ENCODE data around the gene AGR2.

The AGR2 gene

DNA sequence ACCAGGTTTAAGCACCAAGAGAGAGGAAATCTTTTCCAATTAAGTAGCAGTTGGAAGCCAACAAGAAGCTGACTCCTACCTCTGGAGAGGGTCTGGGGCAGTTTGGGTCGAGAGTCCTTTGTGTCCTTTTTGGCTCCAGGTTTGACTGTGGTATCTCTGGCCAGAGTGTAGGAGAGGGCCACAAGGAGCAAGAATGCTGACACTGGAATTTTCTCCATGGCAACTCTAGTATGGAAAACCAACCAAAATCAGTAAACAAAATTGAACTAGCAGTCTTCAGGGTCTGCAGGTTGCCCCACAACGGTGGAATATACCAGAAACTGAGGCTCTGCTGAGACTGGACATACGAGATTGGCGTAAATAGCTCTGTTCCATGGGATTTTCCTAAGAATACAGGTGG, 3.2 kb downstream of the AGR2 start:
- CTCF ChIA-PET, result interaction anchor here (0.7 to 3.8 kb wide), 8 partner anchors 21 to 1711 kb away, joined by 3 to 32 read pairs (median 4); no protein-coding TSS in a partner anchor

DNA sequence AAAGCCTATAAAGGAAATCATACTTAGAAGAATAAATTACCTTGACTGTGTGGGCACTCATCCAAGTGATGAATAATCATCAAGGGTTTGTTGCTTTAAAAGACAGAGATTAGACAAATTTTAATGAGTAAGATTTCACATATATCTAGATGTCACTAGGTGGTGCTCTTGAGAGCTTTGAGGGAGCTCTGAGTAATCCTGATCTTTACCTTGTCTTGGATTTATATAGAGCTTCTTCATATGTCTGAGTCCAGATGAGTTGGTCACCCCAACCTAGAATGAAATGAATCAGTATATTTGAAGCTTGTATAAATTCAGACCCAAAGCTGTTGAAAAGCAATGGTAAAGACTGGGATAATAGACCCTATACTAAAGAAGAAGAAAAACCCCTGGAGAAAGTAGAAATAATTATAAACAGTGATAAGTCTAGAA, 3.7 kb downstream of the AGR2 start:
- no peaks in the 10 kb centered on the region for H3K9me3 Mint-ChIP-seq
- H3K4me3 Mint-ChIP-seq, result no peak overlapping the region
- no peak for DNase-seq
- no peak overlapping the region for H3K27ac Mint-ChIP-seq
- H3K27me3 Mint-ChIP-seq, result no peaks in the 10 kb centered on the region
- no peaks in the 10 kb centered on the region for H3K36me3 Mint-ChIP-seq
- H3K4me1 Mint-ChIP-seq, result no peaks in the 10 kb centered on the region
- CTCF ChIA-PET, result interaction anchor here (0.7 to 3.8 kb wide), 8 partner anchors 20 to 1712 kb away, joined by 3 to 32 read pairs (median 4); no protein-coding TSS in a partner anchor

More for the DNA sequence above, 3.2 kb downstream of the AGR2 start:
- Mint-ChIP-seq H3K4me3 (no peak overlapping the region), H3K4me1 (no peaks in the 10 kb centered on the region), H3K36me3 (no peaks in the 10 kb centered on the region), H3K9me3 (no peaks in the 10 kb centered on the region), H3K27me3 (no peaks in the 10 kb centered on the region), H3K27ac (no peak overlapping the region)
- no peak for DNase-seq

DNA sequence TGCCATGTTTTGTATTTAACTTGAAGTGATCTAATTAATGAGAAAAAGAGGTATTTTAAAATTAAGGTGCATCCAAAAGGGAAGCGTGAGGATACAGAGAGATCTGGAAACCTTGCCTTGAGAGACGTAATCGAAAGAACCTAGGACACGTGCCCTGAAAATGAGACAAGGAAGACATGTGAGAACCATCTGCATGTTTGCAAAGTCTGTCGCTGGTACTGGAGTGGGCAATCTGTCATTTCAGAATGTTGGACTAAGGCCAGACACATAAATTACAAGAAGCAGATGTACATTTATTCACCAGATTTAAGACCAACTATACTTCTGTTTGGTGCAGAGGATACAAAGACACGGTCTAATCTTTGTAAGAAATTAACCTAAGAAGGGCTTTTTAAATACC, 9.2 kb downstream of the AGR2 start:
- Mint-ChIP-seq H3K36me3 (no peaks in the 10 kb centered on the region), H3K27me3 (peaks cover 3% of the 10 kb centered on the region), H3K9me3 (no peaks in the 10 kb centered on the region), H3K4me1 (no peaks in the 10 kb centered on the region), H3K4me3 (no peak overlapping the region), H3K27ac (no peak overlapping the region)
- DNase-seq, result no peak
- CTCF ChIA-PET, result no interaction called here

DNA sequence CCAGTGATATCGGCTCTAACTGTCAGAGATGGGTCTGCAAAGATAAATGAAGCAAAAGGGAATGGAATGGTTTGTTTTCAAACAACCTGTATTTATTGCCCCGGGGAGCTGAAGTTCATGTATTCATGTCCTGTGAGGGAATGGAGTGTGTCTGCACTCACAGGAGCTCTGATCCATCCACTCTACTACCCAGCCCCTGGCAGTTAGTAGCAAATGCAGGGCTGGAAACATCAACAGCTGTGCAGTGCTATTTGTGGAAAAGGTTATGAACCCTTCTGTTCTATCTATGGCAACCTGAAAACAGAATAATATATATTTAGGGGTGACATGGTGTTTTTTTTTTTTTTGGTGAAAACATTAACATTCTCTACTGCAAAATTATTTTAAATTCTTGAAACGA, 9.8 kb downstream of the AGR2 start:
- Mint-ChIP-seq H3K27ac (no peak overlapping the region), H3K4me1 (no peaks in the 10 kb centered on the region), H3K36me3 (no peaks in the 10 kb centered on the region), H3K27me3 (peaks cover 3% of the 10 kb centered on the region), H3K9me3 (no peaks in the 10 kb centered on the region), H3K4me3 (no peak overlapping the region)
- CTCF ChIA-PET, result no interaction called here
- DNase-seq, result no peak

DNA sequence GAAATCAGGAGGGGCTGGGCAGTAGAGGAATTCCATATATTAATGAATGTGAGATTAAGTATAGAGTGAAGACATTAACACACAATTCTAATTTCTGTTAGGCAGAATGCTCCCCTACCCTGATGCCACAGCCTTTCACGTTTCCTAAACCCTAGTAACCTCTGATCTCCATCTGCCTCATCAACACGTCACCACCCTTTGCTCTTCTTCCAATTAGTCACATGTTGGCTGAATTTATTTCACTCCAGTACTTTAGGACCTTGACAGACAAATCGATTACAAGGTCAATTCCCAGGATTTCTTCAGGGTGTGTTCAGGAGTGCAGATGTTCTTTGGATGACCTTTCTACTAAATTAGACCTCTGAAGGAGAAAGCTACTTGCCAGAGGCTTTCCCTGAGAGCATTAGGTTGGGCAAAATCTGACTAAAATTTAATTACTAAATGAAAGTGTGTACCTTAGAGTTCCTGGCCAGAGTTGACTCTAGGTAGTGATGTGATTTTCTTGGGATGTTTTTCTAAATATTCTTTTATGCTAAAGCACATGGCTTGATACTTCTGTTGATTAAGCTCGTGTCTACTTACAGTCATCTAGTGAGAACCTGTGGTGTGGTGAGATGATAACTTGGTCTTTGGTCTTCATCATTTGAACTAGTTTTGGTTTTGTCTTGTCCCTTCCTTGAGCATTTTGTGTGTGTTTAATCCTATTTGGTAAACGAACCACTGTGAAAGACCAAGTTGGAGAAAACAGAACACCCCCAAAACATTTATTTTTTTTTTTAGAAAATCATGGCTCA, 12.7 kb downstream of the AGR2 start:
- Mint-ChIP-seq H3K4me3 (no peak overlapping the region), H3K36me3 (no peaks in the 10 kb centered on the region), H3K27me3 (peaks cover 3% of the 10 kb centered on the region), H3K27ac (no peak overlapping the region), H3K9me3 (no peaks in the 10 kb centered on the region), H3K4me1 (no peaks in the 10 kb centered on the region)
- CTCF ChIA-PET, result no interaction called here
- no peak for DNase-seq

DNA sequence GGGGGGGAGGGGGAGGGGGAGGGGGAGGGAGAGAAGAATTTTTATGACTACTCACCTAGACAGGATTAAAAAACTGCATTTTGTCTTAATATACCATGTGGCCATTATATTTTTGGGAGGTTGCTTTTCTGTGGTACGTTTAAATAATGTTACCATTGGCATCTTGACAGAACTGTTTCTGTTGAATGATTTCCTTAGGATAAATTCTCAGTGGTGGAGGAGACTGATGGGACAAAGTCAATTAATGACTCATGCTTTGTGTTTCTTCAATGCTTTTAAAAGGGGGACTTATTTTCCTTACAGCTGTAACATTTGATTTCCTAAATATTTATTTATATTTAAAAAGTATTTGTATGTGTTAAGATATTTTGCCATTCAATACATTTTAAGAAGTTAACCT, 13.7 kb downstream of the AGR2 start:
- no peaks in the 10 kb centered on the region for H3K9me3 Mint-ChIP-seq
- H3K4me3 Mint-ChIP-seq, result no peak overlapping the region
- no peaks in the 10 kb centered on the region for H3K36me3 Mint-ChIP-seq
- no peak overlapping the region for H3K27ac Mint-ChIP-seq
- CTCF ChIA-PET, result no interaction called here
- DNase-seq, result no peak
- peaks cover 3% of the 10 kb centered on the region for H3K27me3 Mint-ChIP-seq
- no peaks in the 10 kb centered on the region for H3K4me1 Mint-ChIP-seq

DNA sequence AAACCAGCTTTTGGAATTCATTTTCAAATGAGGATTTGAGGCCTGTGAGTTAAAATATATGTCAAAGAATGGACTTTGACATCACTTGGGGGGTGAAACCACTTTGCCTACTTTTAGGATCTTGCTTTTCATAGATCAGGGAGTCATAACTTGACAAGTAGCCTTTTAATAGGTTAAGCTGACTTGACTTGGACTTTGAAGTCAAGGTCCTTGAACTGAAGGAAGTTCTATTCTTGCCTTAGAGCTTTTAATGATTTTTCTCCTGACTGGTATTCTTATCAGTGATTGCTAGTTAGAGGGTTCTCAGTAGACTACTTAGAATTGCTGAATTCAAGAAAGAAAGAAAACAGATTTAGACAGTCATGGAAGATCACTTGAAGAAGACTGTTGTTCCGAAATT, 17.7 kb downstream of the AGR2 start:
- Mint-ChIP-seq H3K4me1 (no peaks in the 10 kb centered on the region), H3K9me3 (no peaks in the 10 kb centered on the region), H3K27me3 (no peaks in the 10 kb centered on the region), H3K27ac (no peak overlapping the region), H3K36me3 (no peaks in the 10 kb centered on the region), H3K4me3 (no peak overlapping the region)
- CTCF ChIA-PET, result no interaction called here
- DNase-seq, result no peak

DNA sequence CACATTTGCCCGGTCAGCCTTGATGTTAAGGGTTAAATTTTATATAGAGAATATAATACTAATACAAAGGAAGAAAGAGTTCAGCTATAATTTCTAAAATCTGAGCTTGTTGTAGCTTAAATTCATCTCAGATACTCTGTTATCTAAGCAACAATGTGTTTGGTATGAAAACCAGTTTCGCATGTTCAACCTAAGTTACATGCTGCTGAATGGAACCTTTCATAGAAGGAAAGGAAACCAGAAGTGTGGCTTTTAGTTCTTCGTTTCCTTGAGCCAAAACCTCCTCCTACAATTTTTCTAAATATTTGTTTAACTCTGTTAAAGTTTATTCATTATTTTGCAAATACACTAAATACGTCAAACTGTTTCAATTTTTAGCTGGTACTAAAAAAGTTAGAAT, 18.5 kb downstream of the AGR2 start:
- DNase-seq, result no peak
- H3K9me3 Mint-ChIP-seq, result no peaks in the 10 kb centered on the region
- no peak overlapping the region for H3K4me3 Mint-ChIP-seq
- H3K27ac Mint-ChIP-seq, result no peak overlapping the region
- H3K27me3 Mint-ChIP-seq, result no peaks in the 10 kb centered on the region
- CTCF ChIA-PET, result no interaction called here
- H3K36me3 Mint-ChIP-seq, result no peaks in the 10 kb centered on the region
- H3K4me1 Mint-ChIP-seq, result no peaks in the 10 kb centered on the region

DNA sequence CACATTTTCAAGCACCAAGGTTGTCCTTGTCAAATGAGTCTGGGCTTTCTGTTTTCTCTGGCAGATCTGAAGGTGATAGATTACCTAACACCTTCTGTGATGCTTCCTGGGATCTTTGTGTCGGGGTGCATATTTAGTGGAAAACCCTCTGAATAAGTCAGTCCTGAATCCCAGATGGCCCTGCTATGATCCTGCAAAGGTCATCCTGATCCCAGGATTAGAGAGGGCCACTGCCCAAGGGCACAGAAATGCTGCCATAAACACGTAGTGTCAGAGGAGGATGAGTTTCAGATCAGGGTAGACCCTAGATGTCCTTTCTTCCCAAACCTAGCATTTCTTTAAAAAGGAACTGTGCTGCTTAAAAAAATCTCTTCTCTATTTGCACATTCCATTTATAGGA, 19.0 kb downstream of the AGR2 start:
- DNase-seq, result no peak
- no peaks in the 10 kb centered on the region for H3K36me3 Mint-ChIP-seq
- H3K9me3 Mint-ChIP-seq, result no peaks in the 10 kb centered on the region
- no peaks in the 10 kb centered on the region for H3K27me3 Mint-ChIP-seq
- H3K27ac Mint-ChIP-seq, result no peak overlapping the region
- H3K4me1 Mint-ChIP-seq, result no peaks in the 10 kb centered on the region
- H3K4me3 Mint-ChIP-seq, result no peak overlapping the region
- CTCF ChIA-PET, result no interaction called here

DNA sequence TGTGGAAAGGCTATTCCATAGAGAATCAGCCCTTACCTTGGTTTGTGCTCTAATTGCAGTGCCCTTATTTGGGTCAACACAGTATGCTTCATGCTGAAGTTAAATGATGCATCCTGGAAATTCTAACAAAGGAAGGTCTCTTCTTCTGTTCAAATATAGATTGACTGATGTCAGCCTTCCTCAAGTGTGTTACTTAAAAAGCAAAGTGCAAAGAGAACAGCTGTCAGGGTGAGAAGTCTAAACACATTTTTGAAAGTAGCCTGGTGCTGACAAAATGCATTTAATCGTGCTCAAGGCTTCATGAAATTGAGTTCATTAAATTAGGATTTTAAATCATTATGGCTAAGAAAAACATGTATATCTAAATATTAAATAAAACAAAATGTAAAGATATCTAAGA, 19.5 kb downstream of the AGR2 start:
- CTCF ChIA-PET, result no interaction called here
- no peaks in the 10 kb centered on the region for H3K9me3 Mint-ChIP-seq
- DNase-seq, result no peak
- H3K4me1 Mint-ChIP-seq, result no peaks in the 10 kb centered on the region
- no peak overlapping the region for H3K4me3 Mint-ChIP-seq
- H3K36me3 Mint-ChIP-seq, result no peaks in the 10 kb centered on the region
- no peaks in the 10 kb centered on the region for H3K27me3 Mint-ChIP-seq
- H3K27ac Mint-ChIP-seq, result no peak overlapping the region

DNA sequence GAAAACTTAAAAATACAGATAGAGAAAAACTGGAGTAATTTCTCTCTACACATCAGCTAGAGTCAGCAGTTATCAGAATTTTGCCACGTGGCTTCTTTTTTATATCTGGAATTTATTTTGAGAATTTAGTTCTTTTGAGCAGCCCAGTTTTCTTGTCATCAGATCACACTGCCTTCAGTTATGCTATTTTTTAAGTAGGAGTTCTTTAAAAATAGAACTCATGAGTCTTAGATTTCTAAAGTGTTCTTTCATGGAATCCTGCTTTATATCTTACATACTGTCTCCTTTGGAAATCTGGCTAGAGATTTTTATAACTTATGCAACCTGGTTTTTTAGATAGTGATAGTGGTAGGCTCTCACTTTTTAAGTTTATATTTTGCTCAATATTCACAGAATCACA, 24.2 kb downstream of the AGR2 start:
- Mint-ChIP-seq H3K27me3 (no peaks in the 10 kb centered on the region), H3K4me1 (no peaks in the 10 kb centered on the region), H3K4me3 (no peak overlapping the region), H3K9me3 (no peaks in the 10 kb centered on the region), H3K27ac (no peak overlapping the region), H3K36me3 (no peaks in the 10 kb centered on the region)
- CTCF ChIA-PET, result interaction anchor here (2.5 kb wide), 1 partner anchor 21 kb away, joined by 9 read pairs; no protein-coding TSS in a partner anchor
- DNase-seq, result no peak

DNA sequence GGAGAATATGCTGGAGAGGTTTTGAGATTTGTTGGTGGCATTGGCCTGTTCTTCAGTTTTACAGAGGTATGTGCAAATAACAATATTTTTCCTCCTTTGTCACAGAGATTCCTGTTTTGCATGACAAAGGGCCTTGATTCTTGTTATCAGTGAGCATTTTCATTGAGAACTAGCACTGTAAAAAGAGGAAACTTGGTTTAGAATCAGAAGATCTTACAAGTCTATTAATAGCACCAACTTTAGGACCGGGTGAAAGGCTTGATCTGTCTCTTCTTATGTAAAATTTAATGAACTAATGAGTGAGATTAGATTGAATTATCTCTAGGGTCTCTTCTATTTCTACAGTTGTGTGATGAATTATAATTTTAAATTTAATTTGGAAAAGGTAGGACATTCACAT, 25.7 kb downstream of the AGR2 start:
- Mint-ChIP-seq H3K9me3 (no peaks in the 10 kb centered on the region), H3K27me3 (no peaks in the 10 kb centered on the region), H3K4me3 (no peak overlapping the region), H3K27ac (no peak overlapping the region), H3K4me1 (no peaks in the 10 kb centered on the region), H3K36me3 (no peaks in the 10 kb centered on the region)
- DNase-seq, result no peak
- CTCF ChIA-PET, result no interaction called here

DNA sequence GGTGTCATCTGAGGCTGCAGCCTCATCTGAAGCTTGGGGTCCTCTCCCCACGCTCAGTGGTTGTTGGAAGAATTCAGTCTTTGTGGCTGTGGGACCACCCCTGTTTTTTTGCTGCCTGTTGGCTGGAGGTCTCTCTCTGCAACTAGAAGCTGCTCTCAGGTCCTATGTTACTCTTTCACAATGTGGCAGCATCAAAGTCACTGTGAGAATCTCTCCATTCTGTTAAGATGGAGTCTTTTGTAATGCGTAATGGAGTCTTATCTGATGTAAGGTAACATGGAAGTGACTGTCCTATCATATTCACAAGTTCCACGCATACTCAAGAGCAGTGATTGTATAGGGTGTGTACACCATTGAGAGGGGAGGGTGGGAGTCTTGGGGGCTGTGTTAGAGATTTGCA, 26.3 kb downstream of the AGR2 start:
- H3K27ac Mint-ChIP-seq, result no peak overlapping the region
- no peaks in the 10 kb centered on the region for H3K27me3 Mint-ChIP-seq
- H3K4me3 Mint-ChIP-seq, result no peak overlapping the region
- no peaks in the 10 kb centered on the region for H3K4me1 Mint-ChIP-seq
- CTCF ChIA-PET, result no interaction called here
- H3K9me3 Mint-ChIP-seq, result no peaks in the 10 kb centered on the region
- H3K36me3 Mint-ChIP-seq, result no peaks in the 10 kb centered on the region
- no peak for DNase-seq

DNA sequence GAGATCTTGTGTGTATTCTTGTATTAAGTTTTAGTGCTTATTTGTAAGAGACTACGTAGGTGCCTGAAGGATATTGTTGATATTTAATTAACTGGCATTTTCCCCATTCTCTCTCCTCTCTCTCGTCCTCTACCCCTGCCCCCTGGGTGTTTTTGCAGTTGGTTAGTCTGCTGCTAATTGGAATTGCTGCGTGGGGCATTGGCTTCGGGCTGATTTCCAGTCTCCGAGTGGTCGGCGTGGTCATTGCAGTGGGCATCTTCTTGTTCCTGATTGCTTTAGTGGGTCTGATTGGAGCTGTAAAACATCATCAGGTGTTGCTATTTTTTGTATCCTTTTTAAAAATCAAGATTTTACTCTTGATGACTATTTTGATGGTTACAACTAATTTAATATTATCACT, 28.7 kb downstream of the AGR2 start:
- Mint-ChIP-seq H3K4me1 (no peaks in the 10 kb centered on the region), H3K27me3 (peaks cover 4% of the 10 kb centered on the region), H3K36me3 (no peaks in the 10 kb centered on the region), H3K9me3 (no peaks in the 10 kb centered on the region), H3K27ac (no peak overlapping the region), H3K4me3 (no peak overlapping the region)
- no peak for DNase-seq
- CTCF ChIA-PET, result no interaction called here

DNA sequence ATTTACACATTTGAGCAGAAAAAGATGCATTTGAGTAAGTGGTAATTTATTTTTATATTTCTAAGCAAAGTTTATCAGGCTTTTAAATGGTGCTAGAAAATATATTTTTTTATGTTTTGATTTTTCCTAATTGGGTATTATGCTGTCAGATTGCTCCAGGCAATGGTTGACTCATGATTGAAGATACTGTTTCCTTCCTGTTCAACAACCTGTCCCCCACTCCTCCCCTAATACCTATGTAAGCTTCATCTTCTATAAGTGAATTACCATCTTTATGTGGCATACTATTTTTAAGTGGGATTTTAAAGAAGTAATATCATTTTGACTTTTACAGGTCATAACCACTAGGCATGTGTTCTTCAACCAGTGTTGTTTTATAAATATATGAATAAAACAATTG, 29.8 kb downstream of the AGR2 start:
- no peak overlapping the region for H3K4me3 Mint-ChIP-seq

More for the DNA sequence above, 29.8 kb downstream of the AGR2 start:
- Mint-ChIP-seq H3K27me3 (peaks cover 7% of the 10 kb centered on the region), H3K27ac (no peak overlapping the region), H3K4me1 (no peaks in the 10 kb centered on the region), H3K36me3 (no peaks in the 10 kb centered on the region), H3K9me3 (no peaks in the 10 kb centered on the region)
- DNase-seq, result no peak
- CTCF ChIA-PET, result no interaction called here
